ENCODE measurements around the gene BCL10. TPM values are rescaled to one million over a fixed set of nuclear protein-coding genes. Genes with fewer than 3 reads are reported as not detected.

BCL10 gene
- total and polyA plus RNA-seq, 2 of the 13 experiments (the other 11 are each of a cell fraction or from before 2014, with no cell fraction given) = 3.7 to 14.1 TPM

DNA sequence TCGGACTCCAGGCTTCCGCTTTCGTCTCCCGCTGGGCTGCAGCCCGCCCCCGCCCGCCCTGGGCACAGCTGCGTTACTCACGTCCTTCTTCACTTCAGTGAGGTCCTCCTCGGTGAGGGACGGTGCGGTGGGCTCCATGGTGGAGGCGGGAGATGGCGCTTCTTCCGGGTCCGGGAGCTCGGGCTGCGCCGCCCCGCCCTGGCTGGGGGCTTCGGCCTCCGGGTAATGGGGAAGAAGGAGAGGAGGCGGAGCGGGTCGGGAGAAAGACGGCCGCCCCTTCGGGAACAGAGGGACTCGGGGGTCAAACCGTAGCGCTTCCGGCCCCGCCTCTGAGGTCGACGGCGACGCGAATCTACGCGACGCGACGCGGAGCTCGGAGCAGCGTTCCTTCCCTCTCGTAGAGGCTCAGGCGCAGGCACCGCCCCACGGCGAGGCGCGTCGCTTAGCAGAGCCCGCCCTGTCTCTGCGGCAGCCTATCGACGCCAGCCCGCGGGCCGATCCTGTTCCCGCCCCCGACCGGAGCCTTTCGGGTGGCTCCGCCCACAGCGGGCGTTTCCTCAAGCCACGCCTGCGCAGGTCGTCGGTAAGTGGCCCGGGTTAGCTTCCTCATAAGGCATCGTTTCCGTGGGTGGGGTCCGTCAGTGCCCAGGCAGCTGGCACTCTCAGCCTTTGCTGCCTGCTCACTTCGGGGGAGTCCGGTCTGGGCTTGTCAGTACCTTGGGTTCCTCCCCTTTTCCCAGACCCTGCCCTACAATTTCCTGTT lies at the start of gene BCL10 (continued):
- TF ChIP-seq, protein P1, sequence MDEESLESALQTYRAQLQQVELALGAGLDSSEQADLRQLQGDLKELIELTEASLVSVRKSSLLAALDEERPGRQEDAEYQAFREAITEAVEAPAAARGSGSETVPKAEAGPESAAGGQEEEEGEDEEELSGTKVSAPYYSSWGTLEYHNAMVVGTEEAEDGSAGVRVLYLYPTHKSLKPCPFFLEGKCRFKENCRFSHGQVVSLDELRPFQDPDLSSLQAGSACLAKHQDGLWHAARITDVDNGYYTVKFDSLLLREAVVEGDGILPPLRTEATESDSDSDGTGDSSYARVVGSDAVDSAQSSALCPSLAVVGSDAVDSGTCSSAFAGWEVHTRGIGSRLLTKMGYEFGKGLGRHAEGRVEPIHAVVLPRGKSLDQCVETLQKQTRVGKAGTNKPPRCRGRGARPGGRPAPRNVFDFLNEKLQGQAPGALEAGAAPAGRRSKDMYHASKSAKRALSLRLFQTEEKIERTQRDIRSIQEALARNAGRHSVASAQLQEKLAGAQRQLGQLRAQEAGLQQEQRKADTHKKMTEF (CRISPR knock-in tag; IDR thresholded peaks at IDR 0.05) = peak; percentile 85
- TF ChIP-seq ZNF20 (CRISPR knock-in tag; IDR thresholded peaks at IDR 0.05) (no peak), NBN (conservative IDR thresholded peaks at IDR 0.05) (no peak), ZKSCAN1 (IDR thresholded peaks at IDR 0.05; ENCODE audit: low read length) (no peak), SUZ12 (IDR thresholded peaks at IDR 0.05; ENCODE audit: low read depth, low read length) (no peak), DMAP1 (CRISPR knock-in tag; IDR thresholded peaks at IDR 0.05) (peak; percentile 59; the same call in 1 of the 2 replicates), ZNF546 (CRISPR knock-in tag; conservative IDR thresholded peaks at IDR 0.05) (no peak), NR3C1 (CRISPR knock-in tag; IDR thresholded peaks at IDR 0.05) (no peak), HMG20A (CRISPR knock-in tag; IDR thresholded peaks at IDR 0.05; ENCODE audit: borderline replicate concordance) (no peak), PAWR (CRISPR knock-in tag; IDR thresholded peaks at IDR 0.05; ENCODE audit: borderline replicate concordance) (no peak)
- TF ChIP-seq, protein P2, sequence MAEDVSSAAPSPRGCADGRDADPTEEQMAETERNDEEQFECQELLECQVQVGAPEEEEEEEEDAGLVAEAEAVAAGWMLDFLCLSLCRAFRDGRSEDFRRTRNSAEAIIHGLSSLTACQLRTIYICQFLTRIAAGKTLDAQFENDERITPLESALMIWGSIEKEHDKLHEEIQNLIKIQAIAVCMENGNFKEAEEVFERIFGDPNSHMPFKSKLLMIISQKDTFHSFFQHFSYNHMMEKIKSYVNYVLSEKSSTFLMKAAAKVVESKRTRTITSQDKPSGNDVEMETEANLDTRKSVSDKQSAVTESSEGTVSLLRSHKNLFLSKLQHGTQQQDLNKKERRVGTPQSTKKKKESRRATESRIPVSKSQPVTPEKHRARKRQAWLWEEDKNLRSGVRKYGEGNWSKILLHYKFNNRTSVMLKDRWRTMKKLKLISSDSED (CRISPR knock-in tag; IDR thresholded peaks at IDR 0.05) = no peak
- TF ChIP-seq, protein P3, sequence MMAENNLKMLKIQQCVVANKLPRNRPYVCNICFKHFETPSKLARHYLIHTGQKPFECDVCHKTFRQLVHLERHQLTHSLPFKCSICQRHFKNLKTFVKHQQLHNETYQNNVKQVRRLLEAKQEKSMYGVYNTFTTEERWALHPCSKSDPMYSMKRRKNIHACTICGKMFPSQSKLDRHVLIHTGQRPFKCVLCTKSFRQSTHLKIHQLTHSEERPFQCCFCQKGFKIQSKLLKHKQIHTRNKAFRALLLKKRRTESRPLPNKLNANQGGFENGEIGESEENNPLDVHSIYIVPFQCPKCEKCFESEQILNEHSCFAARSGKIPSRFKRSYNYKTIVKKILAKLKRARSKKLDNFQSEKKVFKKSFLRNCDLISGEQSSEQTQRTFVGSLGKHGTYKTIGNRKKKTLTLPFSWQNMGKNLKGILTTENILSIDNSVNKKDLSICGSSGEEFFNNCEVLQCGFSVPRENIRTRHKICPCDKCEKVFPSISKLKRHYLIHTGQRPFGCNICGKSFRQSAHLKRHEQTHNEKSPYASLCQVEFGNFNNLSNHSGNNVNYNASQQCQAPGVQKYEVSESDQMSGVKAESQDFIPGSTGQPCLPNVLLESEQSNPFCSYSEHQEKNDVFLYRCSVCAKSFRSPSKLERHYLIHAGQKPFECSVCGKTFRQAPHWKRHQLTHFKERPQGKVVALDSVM (CRISPR knock-in tag; IDR thresholded peaks at IDR 0.05) = no peak
